HG03135 (cell line): ENCODE results near the gene PLEKHD1.

Source experiments
- ATAC-seq: cut with Tn5 transposase; IDR thresholded peaks from one replicate; pipeline ENCODE4 v1.9.1; 2021; ENCODE audit warnings: mild to moderate bottlenecking, moderate library complexity; ENCODE audit not compliant: unreplicated experiment

The PLEKHD1 gene

GRCh38 chr14:69518289-69519101, 34.0 kb downstream of the PLEKHD1 start:
- no peak for ATAC-seq

- ATAC-seq, result no peak
Measured at GRCh38 chr14:69519204-69520100, 34.9 kb downstream of the PLEKHD1 start.

GRCh38 chr14:69522026-69522425, 37.5 kb downstream of the PLEKHD1 start:
- no peak for ATAC-seq

- no peak for ATAC-seq
Measured at GRCh38 chr14:69525896-69526295, 41.4 kb downstream of the PLEKHD1 start.

- ATAC-seq, result no peak
Measured at GRCh38 chr14:69527635-69528034, 43.1 kb downstream of the PLEKHD1 start.

- no peak for ATAC-seq
Measured at GRCh38 chr14:69528143-69528542, 43.6 kb downstream of the PLEKHD1 start.

GRCh38 chr14:69528930-69529329, 44.4 kb downstream of the PLEKHD1 start:
- ATAC-seq, result no peak

- no peak for ATAC-seq
Measured at GRCh38 chr14:69529563-69529962, 45.0 kb downstream of the PLEKHD1 start.

GRCh38 chr14:69530095-69530494, 45.6 kb downstream of the PLEKHD1 start:
- ATAC-seq, result no peak

GRCh38 chr14:69531135-69531534, 46.6 kb downstream of the PLEKHD1 start:
- ATAC-seq, result no peak

GRCh38 chr14:69532561-69533340, 48.2 kb downstream of the PLEKHD1 start:
- no peak for ATAC-seq

GRCh38 chr14:69535230-69535848, 50.8 kb downstream of the PLEKHD1 start:
- ATAC-seq, result no peak

GRCh38 chr14:69536971-69537370, 52.4 kb downstream of the PLEKHD1 start:
- no peak for ATAC-seq

GRCh38 chr14:69537900-69538299, 53.4 kb downstream of the PLEKHD1 start:
- ATAC-seq, result no peak

GRCh38 chr14:69538766-69539165, 54.2 kb downstream of the PLEKHD1 start:
- ATAC-seq, result no peak

- no peak for ATAC-seq
Measured at GRCh38 chr14:69539631-69540410, 55.3 kb downstream of the PLEKHD1 start.

GRCh38 chr14:69540654-69541335, 56.3 kb downstream of the PLEKHD1 start:
- ATAC-seq, result no peak

- no peak for ATAC-seq
Measured at GRCh38 chr14:69542311-69542710, 57.8 kb downstream of the PLEKHD1 start.
